Measurements from ENCODE around the gene IGF1R. TPM values are rescaled to one million over a fixed set of nuclear protein-coding genes. Genes with fewer than 3 reads are reported as not detected.

IGF1R gene
- total and polyA plus RNA-seq, 2 of the 13 experiments (the other 11 are each of a cell fraction or from before 2014, with no cell fraction given) = 15.9 to 18.4 TPM

DNA sequence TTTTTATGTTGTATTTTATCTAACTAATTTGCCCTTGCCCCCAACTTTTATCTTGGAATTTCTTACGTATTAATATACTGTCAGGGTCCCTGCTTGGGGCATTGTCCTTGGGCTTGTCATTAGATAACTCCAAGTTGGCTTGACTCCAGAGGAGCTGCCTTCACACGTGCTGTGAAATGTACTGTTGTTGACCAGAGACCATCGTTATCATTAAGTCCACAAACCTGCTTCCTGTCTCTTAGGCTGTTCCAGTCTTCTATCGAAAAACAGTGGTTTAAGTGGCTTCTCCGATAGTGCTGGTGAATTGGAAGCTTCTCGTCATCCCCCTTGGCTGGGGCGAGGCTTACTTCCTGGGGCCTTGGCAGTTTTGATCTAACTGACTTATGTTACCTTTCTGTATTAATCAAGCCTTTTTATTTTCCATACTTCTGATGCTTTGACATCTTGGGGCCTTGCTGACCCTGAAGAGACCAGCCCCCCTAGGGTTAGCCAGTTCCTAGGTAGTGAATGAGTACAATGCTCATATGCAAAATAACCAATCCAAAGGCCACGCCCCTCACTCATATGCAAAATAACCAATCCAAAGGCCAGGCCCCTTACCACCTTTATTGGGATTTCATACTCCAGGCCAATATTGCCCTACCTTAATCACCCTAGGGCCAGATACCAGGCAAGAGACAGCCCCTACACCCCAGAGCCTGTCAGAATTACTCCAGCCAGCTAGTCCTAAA lies 164.5 kb downstream of the IGF1R start (continued):
- TF ChIP-seq, protein P1, sequence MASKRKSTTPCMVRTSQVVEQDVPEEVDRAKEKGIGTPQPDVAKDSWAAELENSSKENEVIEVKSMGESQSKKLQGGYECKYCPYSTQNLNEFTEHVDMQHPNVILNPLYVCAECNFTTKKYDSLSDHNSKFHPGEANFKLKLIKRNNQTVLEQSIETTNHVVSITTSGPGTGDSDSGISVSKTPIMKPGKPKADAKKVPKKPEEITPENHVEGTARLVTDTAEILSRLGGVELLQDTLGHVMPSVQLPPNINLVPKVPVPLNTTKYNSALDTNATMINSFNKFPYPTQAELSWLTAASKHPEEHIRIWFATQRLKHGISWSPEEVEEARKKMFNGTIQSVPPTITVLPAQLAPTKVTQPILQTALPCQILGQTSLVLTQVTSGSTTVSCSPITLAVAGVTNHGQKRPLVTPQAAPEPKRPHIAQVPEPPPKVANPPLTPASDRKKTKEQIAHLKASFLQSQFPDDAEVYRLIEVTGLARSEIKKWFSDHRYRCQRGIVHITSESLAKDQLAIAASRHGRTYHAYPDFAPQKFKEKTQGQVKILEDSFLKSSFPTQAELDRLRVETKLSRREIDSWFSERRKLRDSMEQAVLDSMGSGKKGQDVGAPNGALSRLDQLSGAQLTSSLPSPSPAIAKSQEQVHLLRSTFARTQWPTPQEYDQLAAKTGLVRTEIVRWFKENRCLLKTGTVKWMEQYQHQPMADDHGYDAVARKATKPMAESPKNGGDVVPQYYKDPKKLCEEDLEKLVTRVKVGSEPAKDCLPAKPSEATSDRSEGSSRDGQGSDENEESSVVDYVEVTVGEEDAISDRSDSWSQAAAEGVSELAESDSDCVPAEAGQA (IDR thresholded peaks at IDR 0.05; ENCODE audit: low read depth) = no peak
- TF ChIP-seq, protein P1 (CRISPR knock-in tag; IDR thresholded peaks at IDR 0.05; ENCODE audit: borderline replicate concordance) = no peak
- TF ChIP-seq RBM39 (IDR thresholded peaks at IDR 0.05; ENCODE audit: low read depth, low read length, poor library complexity, severe bottlenecking) (no peak), GLI4 (CRISPR knock-in tag; IDR thresholded peaks at IDR 0.05; ENCODE audit: borderline replicate concordance) (no peak), KDM3A (CRISPR knock-in tag; IDR thresholded peaks at IDR 0.05; ENCODE audit: low read depth) (no peak), HCFC1 (IDR thresholded peaks at IDR 0.05; ENCODE audit: low read depth, low read length) (no peak), ZNF547 (CRISPR knock-in tag; IDR thresholded peaks at IDR 0.05) (no peak), MBNL3 (CRISPR knock-in tag; conservative IDR thresholded peaks at IDR 0.05) (no peak), SIN3A (IDR thresholded peaks at IDR 0.05; ENCODE audit: borderline replicate concordance, low read depth, low read length) (peak; percentile 77; the same call in 1 of the 2 replicates), HNRNPLL (IDR thresholded peaks at IDR 0.05; ENCODE audit: low read depth, low read length, poor library complexity, severe bottlenecking) (no peak), ZNF383 (CRISPR knock-in tag; IDR thresholded peaks at IDR 0.05; ENCODE audit: borderline replicate concordance) (no peak), ARNTL (CRISPR knock-in tag; IDR thresholded peaks at IDR 0.05) (peak; percentile 97), SOX5 (CRISPR knock-in tag; IDR thresholded peaks at IDR 0.05; ENCODE audit: borderline replicate concordance) (peak; percentile 94)
- TF ChIP-seq, protein P2, sequence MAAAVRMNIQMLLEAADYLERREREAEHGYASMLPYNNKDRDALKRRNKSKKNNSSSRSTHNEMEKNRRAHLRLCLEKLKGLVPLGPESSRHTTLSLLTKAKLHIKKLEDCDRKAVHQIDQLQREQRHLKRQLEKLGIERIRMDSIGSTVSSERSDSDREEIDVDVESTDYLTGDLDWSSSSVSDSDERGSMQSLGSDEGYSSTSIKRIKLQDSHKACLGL (CRISPR knock-in tag; IDR thresholded peaks at IDR 0.05) = no peak
- TF ChIP-seq, protein P3, sequence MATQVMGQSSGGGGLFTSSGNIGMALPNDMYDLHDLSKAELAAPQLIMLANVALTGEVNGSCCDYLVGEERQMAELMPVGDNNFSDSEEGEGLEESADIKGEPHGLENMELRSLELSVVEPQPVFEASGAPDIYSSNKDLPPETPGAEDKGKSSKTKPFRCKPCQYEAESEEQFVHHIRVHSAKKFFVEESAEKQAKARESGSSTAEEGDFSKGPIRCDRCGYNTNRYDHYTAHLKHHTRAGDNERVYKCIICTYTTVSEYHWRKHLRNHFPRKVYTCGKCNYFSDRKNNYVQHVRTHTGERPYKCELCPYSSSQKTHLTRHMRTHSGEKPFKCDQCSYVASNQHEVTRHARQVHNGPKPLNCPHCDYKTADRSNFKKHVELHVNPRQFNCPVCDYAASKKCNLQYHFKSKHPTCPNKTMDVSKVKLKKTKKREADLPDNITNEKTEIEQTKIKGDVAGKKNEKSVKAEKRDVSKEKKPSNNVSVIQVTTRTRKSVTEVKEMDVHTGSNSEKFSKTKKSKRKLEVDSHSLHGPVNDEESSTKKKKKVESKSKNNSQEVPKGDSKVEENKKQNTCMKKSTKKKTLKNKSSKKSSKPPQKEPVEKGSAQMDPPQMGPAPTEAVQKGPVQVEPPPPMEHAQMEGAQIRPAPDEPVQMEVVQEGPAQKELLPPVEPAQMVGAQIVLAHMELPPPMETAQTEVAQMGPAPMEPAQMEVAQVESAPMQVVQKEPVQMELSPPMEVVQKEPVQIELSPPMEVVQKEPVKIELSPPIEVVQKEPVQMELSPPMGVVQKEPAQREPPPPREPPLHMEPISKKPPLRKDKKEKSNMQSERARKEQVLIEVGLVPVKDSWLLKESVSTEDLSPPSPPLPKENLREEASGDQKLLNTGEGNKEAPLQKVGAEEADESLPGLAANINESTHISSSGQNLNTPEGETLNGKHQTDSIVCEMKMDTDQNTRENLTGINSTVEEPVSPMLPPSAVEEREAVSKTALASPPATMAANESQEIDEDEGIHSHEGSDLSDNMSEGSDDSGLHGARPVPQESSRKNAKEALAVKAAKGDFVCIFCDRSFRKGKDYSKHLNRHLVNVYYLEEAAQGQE (IDR thresholded peaks at IDR 0.05; ENCODE audit: borderline replicate concordance in 1 of 2, low read depth in 1 of 2, low read length in 2 of 2) = no peak
- TF ChIP-seq, protein P4, sequence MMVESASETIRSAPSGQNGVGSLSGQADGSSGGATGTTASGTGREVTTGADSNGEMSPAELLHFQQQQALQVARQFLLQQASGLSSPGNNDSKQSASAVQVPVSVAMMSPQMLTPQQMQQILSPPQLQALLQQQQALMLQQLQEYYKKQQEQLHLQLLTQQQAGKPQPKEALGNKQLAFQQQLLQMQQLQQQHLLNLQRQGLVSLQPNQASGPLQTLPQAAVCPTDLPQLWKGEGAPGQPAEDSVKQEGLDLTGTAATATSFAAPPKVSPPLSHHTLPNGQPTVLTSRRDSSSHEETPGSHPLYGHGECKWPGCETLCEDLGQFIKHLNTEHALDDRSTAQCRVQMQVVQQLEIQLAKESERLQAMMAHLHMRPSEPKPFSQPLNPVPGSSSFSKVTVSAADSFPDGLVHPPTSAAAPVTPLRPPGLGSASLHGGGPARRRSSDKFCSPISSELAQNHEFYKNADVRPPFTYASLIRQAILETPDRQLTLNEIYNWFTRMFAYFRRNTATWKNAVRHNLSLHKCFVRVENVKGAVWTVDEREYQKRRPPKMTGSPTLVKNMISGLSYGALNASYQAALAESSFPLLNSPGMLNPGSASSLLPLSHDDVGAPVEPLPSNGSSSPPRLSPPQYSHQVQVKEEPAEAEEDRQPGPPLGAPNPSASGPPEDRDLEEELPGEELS (CRISPR knock-in tag; IDR thresholded peaks at IDR 0.05) = peak; percentile 92
